Vagina (tissue), 2 donors: ENCODE results near the gene NXPH2. TPM values are rescaled to one million over a fixed set of nuclear protein-coding genes. Genes with fewer than 3 reads are reported as not detected.

ENCODE experiments used
- DNase-seq, 2 donors: peaks; one replicate each; pipeline ENCODE4 v3.0.0-alpha.2; 2017; ENCODE audit errors: extremely low spot score in 2 of 2
- H3K27ac ChIP-seq: fragments of 200-600 bp; sonication (generic); one replicate; pipeline ENCODE4 v1.5.1; 2019
- H3K27me3 ChIP-seq: fragments of 200-600 bp; sonication (generic); one replicate; pipeline ENCODE4 v1.5.1; 2019
- H3K36me3 ChIP-seq, 2 donors: fragments of 200-600 bp; sonication (generic); one replicate each; pipeline ENCODE4 v1.5.1; 2017 to 2019
- H3K4me1 ChIP-seq: fragments of 200-600 bp; sonication (generic); one replicate; pipeline ENCODE4 v1.5.1; 2019
- H3K4me3 ChIP-seq, 2 donors: fragments of 200-600 bp; sonication (generic); 1 replicate in 1 of 2; 2 replicates in 1 of 2; pipeline ENCODE4 v1.5.1; 2016 to 2019
- H3K9me3 ChIP-seq: fragments of 200-600 bp; sonication (generic); one replicate; pipeline ENCODE4 v1.5.1; 2019
- POLR2A ChIP-seq, 2 donors: fragments of 450-650 bp; IDR thresholded peaks; one replicate each; pipeline ENCODE4 v1.6.1; 2017; ENCODE audit warnings: antibody characterized with exemption in 2 of 2, mild to moderate bottlenecking in 2 of 2, moderate library complexity in 2 of 2
- POLR2AphosphoS5 ChIP-seq, 2 donors: sonication (generic); formaldehyde crosslinking; IDR thresholded peaks; one replicate each; pipeline ENCODE4 v1.9.0; 2017; ENCODE audit warnings: antibody characterized with exemption in 2 of 2, mild to moderate bottlenecking in 2 of 2, low read depth in 1 of 2; ENCODE audit not compliant: insufficient read depth in 1 of 2
- intact Hi-C: fragments of 100-400 bp; cut with DNase I; formaldehyde crosslinking; loops from one replicate; pipeline ENCODE4 v1.15.1; 2023
- total RNA-seq: library from RNA; depleted of rRNA; stranded (reverse); fragments of >200 nt; gene quantifications from one replicate; pipeline ENCODE4 v1.2.3, GENCODE V29; 2016
- TF ChIP-seq, protein P1 (sequence below), 3 experiments: fragments of 450-650 bp in 2 of 3; fragments of 200-600 bp in 1 of 3; sonication (generic) in 1 of 3; IDR thresholded peaks; one replicate each; pipeline ENCODE4 v1.5.1; 2017 to 2019; ENCODE audit warnings: antibody characterized with exemption in 3 of 3, mild to moderate bottlenecking in 2 of 3, moderate library complexity in 2 of 3

NXPH2 gene
- total RNA-seq, 1 donor from 2014 or later: not detected

GRCh38 chr2:138819964-138820363 is 39.8 kb upstream of the NXPH2 start:
- Histone ChIP-seq H3K36me3 (no peaks in the 10 kb centered on the region), H3K27ac (no peak overlapping the region), H3K9me3 (no peaks in the 10 kb centered on the region), H3K4me3 (no peak overlapping the region), H3K27me3 (no peaks in the 10 kb centered on the region), H3K4me1 (no peaks in the 10 kb centered on the region)
- DNase-seq: no peak
- TF ChIP-seq POLR2AphosphoS5 (IDR thresholded peaks at IDR 0.05; ENCODE audit: insufficient read depth in 1 of 2, low read depth in 1 of 2) (no peak), POLR2A (IDR thresholded peaks at IDR 0.05) (no peak)
- TF ChIP-seq, protein P1, sequence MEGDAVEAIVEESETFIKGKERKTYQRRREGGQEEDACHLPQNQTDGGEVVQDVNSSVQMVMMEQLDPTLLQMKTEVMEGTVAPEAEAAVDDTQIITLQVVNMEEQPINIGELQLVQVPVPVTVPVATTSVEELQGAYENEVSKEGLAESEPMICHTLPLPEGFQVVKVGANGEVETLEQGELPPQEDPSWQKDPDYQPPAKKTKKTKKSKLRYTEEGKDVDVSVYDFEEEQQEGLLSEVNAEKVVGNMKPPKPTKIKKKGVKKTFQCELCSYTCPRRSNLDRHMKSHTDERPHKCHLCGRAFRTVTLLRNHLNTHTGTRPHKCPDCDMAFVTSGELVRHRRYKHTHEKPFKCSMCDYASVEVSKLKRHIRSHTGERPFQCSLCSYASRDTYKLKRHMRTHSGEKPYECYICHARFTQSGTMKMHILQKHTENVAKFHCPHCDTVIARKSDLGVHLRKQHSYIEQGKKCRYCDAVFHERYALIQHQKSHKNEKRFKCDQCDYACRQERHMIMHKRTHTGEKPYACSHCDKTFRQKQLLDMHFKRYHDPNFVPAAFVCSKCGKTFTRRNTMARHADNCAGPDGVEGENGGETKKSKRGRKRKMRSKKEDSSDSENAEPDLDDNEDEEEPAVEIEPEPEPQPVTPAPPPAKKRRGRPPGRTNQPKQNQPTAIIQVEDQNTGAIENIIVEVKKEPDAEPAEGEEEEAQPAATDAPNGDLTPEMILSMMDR (IDR thresholded peaks at IDR 0.05): no peak
- intact Hi-C loops: loop anchor here (10.0 kb wide), 1 partner anchor 905 kb away; no protein-coding TSS in a partner anchor

- no peaks in the 10 kb centered on the region for H3K4me1 ChIP-seq
- no peak overlapping the region for H3K27ac ChIP-seq
- H3K9me3 ChIP-seq: no peaks in the 10 kb centered on the region
- H3K36me3 ChIP-seq: no peaks in the 10 kb centered on the region
- DNase-seq: no peak
- H3K4me3 ChIP-seq: no peak overlapping the region
- TF ChIP-seq, protein P1 (IDR thresholded peaks at IDR 0.05): no peak
- no peak for TF ChIP-seq POLR2A (IDR thresholded peaks at IDR 0.05)
- TF ChIP-seq POLR2AphosphoS5 (IDR thresholded peaks at IDR 0.05; ENCODE audit: insufficient read depth in 1 of 2, low read depth in 1 of 2): no peak
- H3K27me3 ChIP-seq: no peaks in the 10 kb centered on the region
- intact Hi-C loops: no loop called here
These were observed 38.4 kb upstream of the NXPH2 start for GRCh38 chr2:138818556-138818955.

- intact Hi-C loops: no loop called here
- Histone ChIP-seq H3K27ac (no peak overlapping the region), H3K4me1 (no peaks in the 10 kb centered on the region), H3K9me3 (no peaks in the 10 kb centered on the region), H3K4me3 (no peak overlapping the region), H3K27me3 (no peaks in the 10 kb centered on the region), H3K36me3 (no peaks in the 10 kb centered on the region)
- DNase-seq: no peak
- TF ChIP-seq, protein P1 (IDR thresholded peaks at IDR 0.05): no peak
- no peak for TF ChIP-seq POLR2AphosphoS5 (IDR thresholded peaks at IDR 0.05; ENCODE audit: insufficient read depth in 1 of 2, low read depth in 1 of 2)
- no peak for TF ChIP-seq POLR2A (IDR thresholded peaks at IDR 0.05)
These were observed 34.1 kb upstream of the NXPH2 start for GRCh38 chr2:138814123-138814898.

DNA sequence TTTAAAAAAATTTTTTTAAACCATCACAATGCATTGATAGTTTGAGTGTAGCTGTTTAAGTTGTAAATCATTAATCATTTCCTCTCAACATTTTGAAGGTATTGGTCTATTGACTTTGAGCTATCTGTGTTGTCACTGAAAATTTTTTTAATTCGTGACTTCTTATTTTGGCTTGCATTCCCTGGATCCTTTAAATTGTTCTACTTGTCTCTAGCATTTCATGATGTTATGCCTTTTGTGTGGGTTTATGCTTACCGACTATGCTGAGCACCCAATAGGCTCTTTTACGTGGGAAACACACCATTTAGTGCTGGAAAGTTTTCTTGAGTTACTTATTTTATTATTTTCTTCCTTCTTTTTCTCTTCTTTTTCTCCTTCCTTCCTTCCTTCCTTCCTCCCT is 31.2 kb upstream of the NXPH2 start:
- intact Hi-C loops: no loop called here
- Histone ChIP-seq H3K9me3 (no peaks in the 10 kb centered on the region), H3K27ac (no peak overlapping the region), H3K4me1 (no peaks in the 10 kb centered on the region), H3K36me3 (no peaks in the 10 kb centered on the region), H3K4me3 (no peak overlapping the region), H3K27me3 (no peaks in the 10 kb centered on the region)
- DNase-seq: no peak
- TF ChIP-seq POLR2A (IDR thresholded peaks at IDR 0.05) (no peak), POLR2AphosphoS5 (IDR thresholded peaks at IDR 0.05; ENCODE audit: insufficient read depth in 1 of 2, low read depth in 1 of 2) (no peak)
- TF ChIP-seq, protein P1 (IDR thresholded peaks at IDR 0.05): no peak

- Histone ChIP-seq H3K9me3 (no peaks in the 10 kb centered on the region), H3K4me1 (no peaks in the 10 kb centered on the region), H3K36me3 (no peaks in the 10 kb centered on the region), H3K27me3 (no peaks in the 10 kb centered on the region), H3K4me3 (no peak overlapping the region), H3K27ac (no peak overlapping the region)
- no peak for TF ChIP-seq POLR2AphosphoS5 (IDR thresholded peaks at IDR 0.05; ENCODE audit: insufficient read depth in 1 of 2, low read depth in 1 of 2)
- TF ChIP-seq, protein P1 (IDR thresholded peaks at IDR 0.05): no peak
- TF ChIP-seq POLR2A (IDR thresholded peaks at IDR 0.05): no peak
- no peak for DNase-seq
- intact Hi-C loops: no loop called here
These were observed 14.5 kb upstream of the NXPH2 start for GRCh38 chr2:138794724-138795123.
